NCI-H146 treated with DMSO at 0.1 percent for 48 hours (cell line): ENCODE results near the gene KIAA1217.

ENCODE experiments used
- DNase-seq: peaks from one replicate; lab custom pipeline; 2025; ENCODE audit not compliant: unreplicated experiment; lab: John Stamatoyannopoulos, UW

The KIAA1217 gene

DNA sequence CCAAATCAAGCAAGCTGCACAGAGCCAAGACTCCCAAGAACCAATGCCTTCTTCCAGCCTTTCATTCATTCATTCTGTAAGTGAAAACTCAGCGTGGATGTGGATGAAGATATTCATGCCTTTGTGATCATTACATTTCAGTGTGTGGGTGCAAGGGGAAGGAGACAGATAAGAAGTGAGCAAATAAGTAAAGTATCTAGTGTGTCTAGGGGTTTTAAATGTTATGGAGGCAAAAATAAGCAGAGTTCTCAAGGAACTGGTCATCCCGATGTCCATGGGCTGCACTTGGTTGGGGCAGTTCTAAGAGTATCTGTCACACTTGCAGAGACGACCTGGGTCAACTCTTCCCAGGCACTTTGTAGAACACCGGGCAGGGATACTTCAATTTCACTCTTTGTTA is 149.1 kb downstream of the KIAA1217 start:
- DNase-seq, result no peak

- no peak for DNase-seq
Observed at GRCh38 chr10:24360282-24361127, 151.6 kb downstream of the KIAA1217 start.

GRCh38 chr10:24363070-24363469 is 154.1 kb downstream of the KIAA1217 start:
- no peak for DNase-seq

DNA sequence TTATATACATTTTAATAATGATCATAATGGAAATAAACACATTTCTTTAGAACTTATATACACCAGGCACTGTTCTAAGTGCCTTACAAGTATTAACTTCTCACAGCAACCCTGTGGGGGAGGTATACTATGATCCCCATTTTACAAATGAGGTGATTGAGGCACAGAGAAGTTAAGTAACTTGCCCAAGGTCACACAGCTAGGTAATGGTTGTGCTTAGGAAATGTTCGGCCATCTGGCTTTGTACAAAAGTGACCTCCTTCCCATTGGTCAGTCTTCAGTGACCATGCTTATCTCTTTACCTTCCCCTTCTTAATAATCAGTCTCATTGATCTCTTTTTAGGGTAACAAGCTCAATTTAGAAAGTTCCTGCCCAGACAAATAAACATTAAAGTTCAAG is 158.8 kb downstream of the KIAA1217 start:
- no peak for DNase-seq

- no peak for DNase-seq
Observed at GRCh38 chr10:24370877-24371276, 161.9 kb downstream of the KIAA1217 start.

DNA sequence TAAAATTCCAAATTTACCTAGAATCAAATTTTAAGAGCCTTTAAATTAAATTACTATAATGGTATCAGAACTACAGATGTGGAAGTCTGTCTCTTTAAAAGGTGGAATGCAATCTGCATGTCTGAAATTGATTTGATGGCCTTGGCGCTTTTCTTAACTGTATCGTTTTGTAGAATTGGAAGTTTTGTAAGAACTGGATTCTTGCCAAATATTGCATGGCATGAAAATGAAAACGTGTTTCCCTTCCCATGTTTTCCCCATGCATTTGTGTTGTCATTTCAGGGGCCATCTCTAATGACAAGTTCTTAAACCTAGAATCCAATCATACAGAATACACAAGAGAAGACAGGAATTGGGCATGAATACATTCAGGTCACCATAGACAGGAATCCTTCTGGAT is 162.5 kb downstream of the KIAA1217 start:
- DNase-seq, result no peak

DNA sequence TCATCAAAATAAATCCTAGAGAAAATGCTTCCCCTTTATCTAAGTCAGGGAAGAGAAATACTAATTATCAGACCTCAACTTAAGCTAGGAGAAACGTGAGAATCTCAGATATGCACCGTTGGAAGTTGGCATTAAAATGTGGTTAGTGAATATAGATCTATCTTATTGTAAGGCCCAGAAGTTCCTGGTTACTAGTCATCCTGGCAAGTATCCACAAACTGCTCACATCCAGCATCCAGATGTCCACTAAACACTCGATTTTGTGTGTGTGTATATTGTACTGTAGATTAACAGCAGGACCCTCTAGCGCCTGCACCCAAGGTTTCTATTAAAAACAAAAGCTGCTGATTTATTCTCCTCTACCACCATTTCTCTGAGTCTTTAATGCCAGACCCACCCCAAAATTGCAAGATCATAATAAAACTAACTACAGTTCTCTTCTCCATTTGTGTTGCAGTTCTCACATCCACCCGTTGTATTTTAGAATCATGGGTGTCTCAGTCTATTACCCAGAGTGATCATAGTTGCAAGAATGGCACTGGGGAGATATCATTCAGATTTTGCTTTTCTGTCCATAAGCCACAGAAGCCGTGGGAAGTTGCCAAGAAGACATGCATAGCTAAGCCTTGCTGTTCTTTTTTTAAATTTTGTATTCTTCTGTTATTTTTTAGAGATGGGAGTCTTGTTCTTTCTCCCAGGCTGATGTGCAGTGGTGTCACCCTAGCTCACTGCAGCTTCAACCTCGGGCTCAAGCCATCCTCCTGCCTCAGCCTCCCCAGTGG is 165.4 kb downstream of the KIAA1217 start:
- no peak for DNase-seq

DNA sequence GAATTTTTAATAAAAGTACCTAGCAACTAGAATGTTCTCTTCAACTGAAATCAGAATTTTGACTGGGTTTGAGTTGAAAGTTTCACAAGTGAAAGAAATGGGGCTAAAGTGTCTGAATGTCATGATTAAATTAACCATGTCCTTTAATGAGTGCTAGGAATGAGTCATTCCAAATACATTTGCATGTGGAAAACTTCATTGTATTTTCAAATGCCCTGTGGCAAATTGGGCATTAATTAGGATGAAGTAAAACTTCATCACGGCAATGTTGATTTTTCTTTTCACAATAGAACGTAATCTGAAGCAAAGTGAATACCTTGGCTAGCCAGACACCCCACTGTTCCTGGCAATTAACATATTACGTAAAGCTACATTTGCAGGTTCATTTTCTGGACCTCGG is 166.6 kb downstream of the KIAA1217 start:
- DNase-seq, result no peak

DNA sequence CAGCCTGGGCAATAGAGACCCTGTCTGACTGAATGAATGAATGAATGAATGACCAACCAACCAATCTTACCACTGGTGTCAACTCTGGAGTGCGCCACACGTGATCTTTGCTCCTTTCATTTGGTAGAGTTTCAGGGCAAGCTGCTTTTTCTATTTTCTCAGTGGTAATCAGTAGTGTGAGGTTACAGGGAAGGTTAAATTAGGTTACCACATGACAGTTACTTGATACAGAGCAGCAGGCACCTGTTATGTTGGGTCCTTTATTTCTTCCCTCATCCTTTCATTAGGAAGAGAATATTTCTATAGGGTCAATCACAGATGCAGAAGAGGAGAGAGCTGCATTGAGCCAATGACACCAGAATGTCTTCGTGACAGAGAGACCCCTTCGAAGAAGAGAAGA is 167.8 kb downstream of the KIAA1217 start:
- DNase-seq, result no peak

DNA sequence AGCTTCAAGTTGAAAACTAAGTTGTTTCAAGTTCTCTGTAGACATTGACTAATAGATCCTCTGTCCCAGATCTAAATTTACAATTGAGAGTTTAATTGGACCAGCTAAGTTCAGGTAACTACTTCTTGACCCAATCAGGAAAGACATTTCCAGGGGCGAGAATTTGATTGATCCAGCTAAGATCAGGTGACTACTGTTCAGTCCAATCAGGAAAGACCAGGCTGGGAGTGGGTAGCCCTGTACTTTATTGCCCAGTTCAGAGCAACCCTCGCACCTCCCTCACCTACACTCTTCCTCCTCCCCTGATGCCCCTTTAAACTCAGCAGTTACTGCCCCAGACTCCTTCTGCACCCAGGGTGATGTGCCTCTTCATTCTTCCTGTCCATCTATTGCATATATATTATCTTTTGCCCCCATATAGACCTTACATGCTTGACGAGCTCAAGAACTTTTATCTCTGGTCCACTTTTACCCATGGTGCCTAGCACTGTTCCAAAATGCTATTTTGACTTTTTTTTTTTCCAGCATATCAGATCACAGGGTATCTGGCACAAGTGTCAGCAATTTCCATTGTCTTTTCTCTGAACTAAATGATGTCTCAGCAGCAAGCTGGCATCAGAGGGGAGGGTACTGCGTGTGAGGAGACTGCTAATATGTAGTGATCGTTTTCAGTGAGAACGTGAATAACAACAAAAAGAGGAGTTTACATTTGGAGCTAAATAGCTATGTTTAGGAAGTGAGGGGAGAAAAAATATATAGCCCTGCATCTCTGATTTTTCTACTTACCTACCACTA is 169.4 kb downstream of the KIAA1217 start:
- no peak for DNase-seq

- DNase-seq, result no peak
Observed at GRCh38 chr10:24381235-24382010, 172.5 kb downstream of the KIAA1217 start.

DNA sequence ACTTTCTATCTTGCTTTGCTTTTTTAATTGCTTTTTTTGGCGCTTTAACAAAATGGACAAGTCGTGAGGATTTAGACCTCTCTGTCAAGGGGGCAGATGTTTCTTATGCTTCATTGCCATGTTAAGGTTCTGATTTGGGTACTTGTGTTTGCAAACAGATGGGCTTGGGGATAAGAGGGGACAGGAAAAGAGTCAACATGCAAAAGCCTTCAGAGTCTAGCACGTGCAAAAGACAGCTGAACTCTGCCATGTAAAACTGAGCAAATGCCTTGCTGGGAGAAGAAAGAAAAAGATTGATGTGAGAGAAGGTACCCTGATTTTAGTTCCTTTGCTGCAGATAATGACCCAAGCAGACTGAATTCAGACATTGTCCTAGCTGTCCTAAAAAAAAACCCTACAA is 173.1 kb downstream of the KIAA1217 start:
- DNase-seq, result no peak

- DNase-seq, result no peak
Observed at GRCh38 chr10:24382596-24382978, 173.6 kb downstream of the KIAA1217 start.

DNA sequence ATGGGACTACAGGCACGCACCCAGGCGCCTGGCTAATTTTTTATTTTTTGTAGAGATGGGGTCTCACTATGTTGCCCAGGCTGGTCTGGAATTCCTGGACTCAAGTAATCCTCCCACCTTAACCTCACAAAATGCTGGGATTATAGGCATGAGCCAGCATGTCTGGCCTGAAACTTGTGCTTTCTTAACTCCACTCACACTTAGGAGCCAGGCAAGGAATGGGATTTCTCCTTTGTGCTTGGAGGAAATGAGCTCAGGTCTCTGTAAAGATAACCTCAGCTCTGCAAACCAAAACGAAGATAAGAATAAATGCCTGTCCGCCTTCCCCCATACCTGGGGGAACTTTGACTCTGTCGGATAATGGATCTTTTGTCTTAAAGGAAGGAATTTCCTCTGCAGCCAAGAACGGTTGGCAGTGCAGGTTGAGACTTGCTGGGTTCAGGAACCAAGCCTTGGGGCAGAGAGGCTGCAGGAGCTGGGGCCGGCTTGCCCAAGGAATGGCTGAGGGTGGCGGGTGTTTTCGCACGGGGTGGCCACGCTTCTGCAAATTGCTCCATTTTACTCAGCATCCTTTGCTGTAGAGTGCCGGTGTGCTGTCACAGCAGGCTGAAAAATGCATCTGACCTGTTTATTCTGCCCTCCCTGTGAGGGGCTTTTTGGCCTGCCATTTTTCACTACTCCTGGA is 174.2 kb downstream of the KIAA1217 start:
- DNase-seq, result no peak

DNA sequence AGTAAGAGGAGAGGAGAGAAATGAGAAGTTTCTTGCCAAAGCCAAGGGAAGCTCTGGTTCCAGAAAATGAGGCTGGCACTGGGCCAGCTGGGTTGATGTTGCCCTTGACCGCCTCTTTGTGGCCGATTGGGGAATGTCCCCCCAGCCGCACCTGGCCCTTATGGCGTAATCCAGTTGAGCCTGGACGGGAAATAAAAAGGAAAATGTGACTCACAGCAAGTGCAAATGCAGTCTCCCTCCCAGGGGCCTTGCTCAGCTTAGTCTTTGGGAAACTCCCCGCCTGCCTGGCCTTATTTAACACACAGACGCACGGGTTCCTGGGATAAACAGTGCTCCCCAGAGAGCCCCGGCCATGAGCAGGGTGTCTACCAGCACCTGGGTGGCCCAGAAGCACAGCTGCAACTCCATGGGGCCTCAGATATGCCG is 174.8 kb downstream of the KIAA1217 start:
- DNase-seq, result peak; percentile 8

DNA sequence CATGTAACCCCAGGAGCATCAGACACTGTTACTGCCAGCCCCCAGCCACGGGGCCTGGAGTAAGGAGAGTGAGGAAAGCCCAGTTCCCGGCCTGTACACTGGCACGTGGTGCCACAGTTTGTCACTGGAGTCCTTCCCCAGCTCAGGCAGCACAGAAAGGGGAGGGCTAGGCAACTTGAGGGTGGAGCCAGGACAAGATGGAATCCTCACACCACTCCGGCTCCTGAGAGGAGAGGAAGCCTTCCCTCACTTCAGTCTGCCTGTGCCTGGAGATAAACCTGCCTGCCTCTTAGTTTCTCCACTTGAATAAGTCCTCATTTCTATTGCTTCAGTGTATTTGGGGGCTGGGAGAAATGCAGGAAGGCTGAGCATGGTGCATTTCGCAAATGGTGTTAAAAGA is 176.0 kb downstream of the KIAA1217 start:
- no peak for DNase-seq

GRCh38 chr10:24385776-24386175 is 176.8 kb downstream of the KIAA1217 start:
- no peak for DNase-seq

DNA sequence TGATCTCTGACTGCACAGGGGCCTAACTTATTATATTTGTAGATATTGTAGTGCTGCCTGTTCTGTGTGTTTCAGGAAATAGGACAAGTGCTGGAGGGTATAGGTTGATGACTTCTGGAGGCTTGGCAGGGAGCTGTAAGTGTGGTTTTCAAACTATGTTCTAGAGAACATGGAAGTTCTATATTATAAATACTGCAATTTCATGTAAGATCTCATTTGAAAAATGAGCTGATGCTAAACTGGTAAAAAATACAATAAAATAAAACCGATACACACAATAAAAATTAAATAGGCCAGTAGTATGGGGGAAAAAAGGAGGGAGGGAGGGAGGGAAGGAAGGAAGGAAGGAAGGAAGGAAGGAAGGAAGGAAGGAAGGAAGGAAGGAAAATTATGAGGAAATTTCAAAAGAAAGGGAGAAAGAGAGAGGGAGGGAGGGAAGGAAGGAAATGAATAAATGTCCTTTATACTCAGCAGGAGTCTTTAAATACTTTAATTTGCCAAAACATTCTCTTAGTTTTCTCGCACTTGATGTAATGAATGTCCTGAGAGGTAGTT is 181.3 kb downstream of the KIAA1217 start:
- DNase-seq, result no peak

- DNase-seq, result no peak
Observed at GRCh38 chr10:24390746-24391145, 181.8 kb downstream of the KIAA1217 start.

DNA sequence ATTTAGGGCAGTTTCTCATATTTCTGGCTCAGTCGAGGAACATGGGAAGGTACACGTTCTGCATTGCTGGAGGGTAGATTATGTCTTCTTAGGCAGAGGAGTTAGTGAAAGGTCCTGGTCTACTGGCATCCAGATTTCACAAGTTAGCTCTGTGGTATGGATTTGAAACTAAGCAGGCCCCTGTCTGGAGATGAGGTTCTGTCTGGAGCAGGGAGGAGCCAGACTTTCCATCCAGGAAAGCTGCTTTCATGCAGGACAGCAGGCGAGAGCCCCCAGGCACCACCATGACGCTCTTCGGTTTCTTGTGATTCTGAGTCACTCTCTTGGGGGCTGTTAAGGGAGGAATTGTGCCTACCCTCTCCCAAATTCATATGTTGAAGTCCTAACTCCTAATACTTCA is 184.3 kb downstream of the KIAA1217 start:
- DNase-seq, result no peak
